Loucy (cell line): Measurements from ENCODE around the gene SLC28A1.
A peak's percentile ranks its signal among the peaks of the same experiment; 100 is the strongest.

Source experiments
- H2AFZ ChIP-seq: fragments of 200-600 bp; sonication (generic); 2 replicates; pipeline ENCODE4 v1.6.0; 2016; ENCODE audit warnings: antibody characterized with exemption, mild to moderate bottlenecking, low read length, moderate library complexity
- H3F3A ChIP-seq: fragments of 200-600 bp; 2 replicates; pipeline ENCODE4 v1.6.0; 2016; ENCODE audit warnings: antibody characterized with exemption, low read depth, mild to moderate bottlenecking
- H3K27me3 ChIP-seq: fragments of 200-600 bp; sonication (generic); 2 replicates; pipeline ENCODE4 v1.6.1; 2014; ENCODE audit warnings: low read length, mild to moderate bottlenecking; ENCODE audit not compliant: insufficient read depth, poor library complexity, severe bottlenecking
- H3K36me3 ChIP-seq: fragments of 200-600 bp; sonication (generic); 2 replicates; pipeline ENCODE4 v1.6.1; 2016; ENCODE audit warnings: low read length; ENCODE audit not compliant: insufficient read depth
- H3K4me1 ChIP-seq: fragments of 200-600 bp; sonication (generic); 2 replicates; pipeline ENCODE4 v1.5.1; 2014; ENCODE audit warnings: low read length, mild to moderate bottlenecking; ENCODE audit not compliant: insufficient read depth, poor library complexity, severe bottlenecking
- H3K4me2 ChIP-seq: fragments of 200-600 bp; sonication (generic); 2 replicates; pipeline ENCODE4 v1.6.0; 2014; ENCODE audit warnings: antibody characterized with exemption, low read length, low read depth, mild to moderate bottlenecking; ENCODE audit not compliant: poor library complexity, severe bottlenecking
- H3K4me3 ChIP-seq: fragments of 200-600 bp; sonication (generic); 2 replicates; pipeline ENCODE4 v1.5.1; 2014; ENCODE audit warnings: low read length, mild to moderate bottlenecking, mixed read lengths; ENCODE audit not compliant: poor library complexity, severe bottlenecking
- H3K79me2 ChIP-seq: fragments of 200-600 bp; sonication (generic); 2 replicates; pipeline ENCODE4 v1.6.1; 2014; ENCODE audit warnings: low read length; ENCODE audit not compliant: insufficient read depth
- H3K9ac ChIP-seq: fragments of 200-600 bp; sonication (generic); 2 replicates; pipeline ENCODE4 v1.6.0; 2014; ENCODE audit warnings: mild to moderate bottlenecking, low read depth, low read length, moderate library complexity; ENCODE audit not compliant: poor library complexity, severe bottlenecking
- H3K9me2 ChIP-seq: fragments of 200-600 bp; sonication (generic); replicated peaks from 2 replicates; pipeline ENCODE4 v1.6.1; 2016; ENCODE audit warnings: low read depth, low read length, mixed read lengths
- H3K9me3 ChIP-seq: fragments of 200-600 bp; sonication (generic); 2 replicates; pipeline ENCODE4 v1.6.1; 2014; ENCODE audit warnings: mild to moderate bottlenecking, antibody characterized with exemption, low read length, low read depth; ENCODE audit not compliant: insufficient read depth
- H4K20me1 ChIP-seq: fragments of 200-600 bp; sonication (generic); 2 replicates; pipeline ENCODE4 v1.6.0; 2014; ENCODE audit warnings: antibody characterized with exemption, low read length, mild to moderate bottlenecking; ENCODE audit not compliant: insufficient read depth, poor library complexity, severe bottlenecking
- CTCF ChIP-seq: fragments of 200-600 bp; sonication (generic); conservative IDR thresholded peaks from 2 replicates; pipeline ENCODE4 v1.5.1; 2014; ENCODE audit warnings: mild to moderate bottlenecking, antibody characterized with exemption, low read length
- EZH2phosphoT487 ChIP-seq: fragments of 200-600 bp; IDR thresholded peaks from 2 replicates; pipeline ENCODE4 v1.6.1; 2018; ENCODE audit warnings: antibody characterized with exemption, mild to moderate bottlenecking, moderate library complexity, borderline replicate concordance

The SLC28A1 gene

GRCh38 chr15:84988909-84989644 is 104.6 kb downstream of the SLC28A1 start:
- Histone ChIP-seq H4K20me1 (peaks cover 22% of the 10 kb centered on the region), H3K79me2 (peaks cover 89% of the 10 kb centered on the region)

GRCh38 chr15:84990507-84990906 is 106.0 kb downstream of the SLC28A1 start:
- H3K9me2 ChIP-seq = no peaks in the 10 kb centered on the region
- no peaks in the 10 kb centered on the region for H3F3A ChIP-seq
- no peaks in the 10 kb centered on the region for H3K9me3 ChIP-seq
- no peaks in the 10 kb centered on the region for H3K27me3 ChIP-seq
- no peak overlapping the region for H3K9ac ChIP-seq
- H4K20me1 ChIP-seq = peaks cover 17% of the 10 kb centered on the region
- TF ChIP-seq CTCF (no peak), EZH2phosphoT487 (no peak)
- peak overlapping the region; percentile 5 for H3K4me2 ChIP-seq
- H3K79me2 ChIP-seq = peaks cover 91% of the 10 kb centered on the region
- H3K4me1 ChIP-seq = peaks cover 39% of the 10 kb centered on the region
- H3K36me3 ChIP-seq = no peaks in the 10 kb centered on the region
- no peak overlapping the region for H3K4me3 ChIP-seq
- no peak overlapping the region for H2AFZ ChIP-seq

More at GRCh38 chr15:84988909-84989644, 104.6 kb downstream of the SLC28A1 start:
- peaks cover 43% of the 10 kb centered on the region for H3K4me1 ChIP-seq
- no peaks in the 10 kb centered on the region for H3K36me3 ChIP-seq
- no peaks in the 10 kb centered on the region for H3K9me3 ChIP-seq
- no peaks in the 10 kb centered on the region for H3F3A ChIP-seq
- no peaks in the 10 kb centered on the region for H3K9me2 ChIP-seq
- H3K27me3 ChIP-seq = no peaks in the 10 kb centered on the region
- peak overlapping the region; percentile 41 for H3K4me2 ChIP-seq
- H2AFZ ChIP-seq = no peak overlapping the region
- peak overlapping the region; percentile 3 for H3K9ac ChIP-seq
- peak overlapping the region; percentile 5 for H3K4me3 ChIP-seq
- TF ChIP-seq CTCF (no peak), EZH2phosphoT487 (no peak)

GRCh38 chr15:84991014-84991712 is 106.7 kb downstream of the SLC28A1 start:
- Histone ChIP-seq H4K20me1 (peaks cover 15% of the 10 kb centered on the region), H3K9ac (no peak overlapping the region), H3K27me3 (no peaks in the 10 kb centered on the region), H3F3A (no peaks in the 10 kb centered on the region), H3K9me3 (no peaks in the 10 kb centered on the region), H2AFZ (no peak overlapping the region), H3K79me2 (peaks cover 88% of the 10 kb centered on the region), H3K36me3 (no peaks in the 10 kb centered on the region), H3K9me2 (no peaks in the 10 kb centered on the region), H3K4me1 (peaks cover 38% of the 10 kb centered on the region), H3K4me2 (peak overlapping the region; percentile 11), H3K4me3 (no peak overlapping the region)
- no peak for TF ChIP-seq EZH2phosphoT487
- TF ChIP-seq CTCF = no peak
